Calu3 (cell line): Measurements from ENCODE around the gene RIF1. TPM values are rescaled to one million over a fixed set of nuclear protein-coding genes. Genes with fewer than 3 reads are reported as not detected.

Experiments
- Bru-seq: library from RNA; stranded (reverse); fragments of 400-500 nt; gene quantifications from one replicate; lab custom pipeline; 2021; lab: Mats Ljungman, UMichigan
- BruChase-seq, 2 experiments: library from RNA; stranded (reverse); fragments of 400-500 nt; gene quantifications; one replicate each; lab custom pipeline; 2021; lab: Mats Ljungman, UMichigan
- BruUV-seq: library from RNA; stranded (reverse); fragments of 400-500 nt; replicated peaks from 2 replicates; lab custom pipeline; 2021; lab: Mats Ljungman, UMichigan
- CTCF ChIA-PET: fragments of 300-600 bp; sonication (Branson Sonifier 250); formaldehyde crosslinking; loops from one replicate; lab custom pipeline; 2022; ENCODE audit warnings: antibody characterized with exemption; lab: Charles Lee
- DNase-seq: peaks from one replicate; pipeline ENCODE4 v3.0.0; 2022
- H3K27ac Mint-ChIP-seq: one replicate; pipeline ENCODE4 v1.8.0; 2022; ENCODE audit warnings: mixed read lengths; ENCODE audit not compliant: unreplicated experiment
- H3K27me3 Mint-ChIP-seq: one replicate; pipeline ENCODE4 v1.8.0; 2022; ENCODE audit warnings: mixed read lengths; ENCODE audit not compliant: unreplicated experiment
- H3K36me3 Mint-ChIP-seq: one replicate; pipeline ENCODE4 v1.8.0; 2022; ENCODE audit warnings: mild to moderate bottlenecking, moderate library complexity, mixed read lengths; ENCODE audit not compliant: insufficient read depth, unreplicated experiment
- H3K4me1 Mint-ChIP-seq: one replicate; pipeline ENCODE4 v1.8.0; 2022; ENCODE audit warnings: mild to moderate bottlenecking, low read depth, mixed read lengths; ENCODE audit not compliant: unreplicated experiment
- H3K4me3 Mint-ChIP-seq: one replicate; pipeline ENCODE4 v1.8.0; 2022; ENCODE audit warnings: mild to moderate bottlenecking, low read depth, moderate library complexity, mixed read lengths; ENCODE audit not compliant: unreplicated experiment
- H3K9me3 Mint-ChIP-seq: one replicate; pipeline ENCODE4 v1.8.0; 2022; ENCODE audit warnings: low read depth, mixed read lengths; ENCODE audit not compliant: unreplicated experiment
- CTCF ChIP-seq: fragments of 200-600 bp; IDR thresholded peaks from one replicate; pipeline ENCODE4 v1.8.0; 2022; ENCODE audit warnings: antibody characterized with exemption; ENCODE audit not compliant: unreplicated experiment
- intact Hi-C: fragments of 100-400 bp; cut with micrococcal nuclease; formaldehyde crosslinking; loops from one replicate; pipeline ENCODE4 v1.10.0; 2022; ENCODE audit not compliant: unreplicated experiment
- long read RNA-seq: library from polyadenylated mRNA; stranded (forward); transcript quantifications from one replicate; pipeline ENCODE4 v2.0.0, GENCODE V29; 2022
- total RNA-seq: library from RNA; stranded (reverse); gene quantifications from 2 replicates; pipeline ENCODE4 v1.2.3, GENCODE V29; 2022

RIF1 gene
- total RNA-seq (75.7 and 78.1 TPM in 2 replicates), Bru-seq, nascent RNA (percentile 96 among the genes with signal in this experiment), BruChase-seq, experiment 1, labeled RNA remaining after a 6-hour chase (percentile 96 among the genes with signal in this experiment), BruChase-seq, experiment 2, labeled RNA remaining after a 2-hour chase (percentile 97 among the genes with signal in this experiment)
- long read RNA-seq, full-length matches to known transcripts: 1 of 11 reads
- long read RNA-seq, partial matches to known transcripts: 4 of 11 reads
- long read RNA-seq, other reads (novel, unspliced or antisense): 6 of 11 reads

GRCh38 chr2:151409601-151410484, at the start of gene RIF1:
TSS of gene RIF1 (plus strand) at chr2:151409902. CDS start at chr2:151410424, 522 bp downstream.
- peak within 1 kb of the TSS; percentile 93 for H3K27ac Mint-ChIP-seq
- TSS peak; percentile 68 for BruUV-seq
- CTCF ChIA-PET: interaction anchor here (0.6 to 0.7 kb wide), 5 partner anchors 66 to 957 kb away, joined by 3 to 11 read pairs (median 7); no protein-coding TSS in a partner anchor
- no peaks in the 10 kb centered on the region for H3K27me3 Mint-ChIP-seq
- H3K9me3 Mint-ChIP-seq: no peaks in the 10 kb centered on the region
- peak; percentile 64 for TF ChIP-seq CTCF
- H3K36me3 Mint-ChIP-seq: peaks cover 50% of the 10 kb centered on the region
- intact Hi-C loops: loop anchor here (2.0 to 10.0 kb wide), 4 partner anchors 38 to 148 kb away; partner anchors contain the start of gene RBM43
- peak; percentile 95 for DNase-seq
- H3K4me3 Mint-ChIP-seq: peak within 1 kb of the TSS; percentile 98
- H3K4me1 Mint-ChIP-seq: peaks cover 16% of the 10 kb centered on the region

GRCh38 chr2:151361674-151362370, 47.9 kb upstream of the RIF1 start:
- no TSS peak for BruUV-seq
- H3K27ac Mint-ChIP-seq: no peak overlapping the region
- no peak for DNase-seq
- CTCF ChIA-PET: no interaction called here
- no peak for TF ChIP-seq CTCF
- intact Hi-C loops: no loop called here
- no peak overlapping the region for H3K4me3 Mint-ChIP-seq
- H3K36me3 Mint-ChIP-seq: no peaks in the 10 kb centered on the region
- H3K27me3 Mint-ChIP-seq: no peaks in the 10 kb centered on the region
- H3K9me3 Mint-ChIP-seq: no peaks in the 10 kb centered on the region
- peaks cover 23% of the 10 kb centered on the region for H3K4me1 Mint-ChIP-seq

GRCh38 chr2:151363709-151364108, 46.0 kb upstream of the RIF1 start:
- no peak for TF ChIP-seq CTCF
- CTCF ChIA-PET: interaction anchor here (0.6 kb wide), 1 partner anchor 73 kb away, joined by 3 read pairs; no protein-coding TSS in a partner anchor
- Mint-ChIP-seq H3K4me1 (peaks cover 13% of the 10 kb centered on the region), H3K27me3 (no peaks in the 10 kb centered on the region), H3K4me3 (no peak overlapping the region), H3K9me3 (no peaks in the 10 kb centered on the region), H3K27ac (no peak overlapping the region), H3K36me3 (no peaks in the 10 kb centered on the region)
- intact Hi-C loops: no loop called here
- DNase-seq: no peak
- no TSS peak for BruUV-seq

- no peak overlapping the region for H3K27ac Mint-ChIP-seq
- TF ChIP-seq CTCF: no peak
- intact Hi-C loops: no loop called here
- BruUV-seq: no TSS peak
- H3K27me3 Mint-ChIP-seq: no peaks in the 10 kb centered on the region
- H3K4me1 Mint-ChIP-seq: peaks cover 7% of the 10 kb centered on the region
- H3K9me3 Mint-ChIP-seq: no peaks in the 10 kb centered on the region
- no peak for DNase-seq
- no peak overlapping the region for H3K4me3 Mint-ChIP-seq
- H3K36me3 Mint-ChIP-seq: no peaks in the 10 kb centered on the region
- CTCF ChIA-PET: no interaction called here
Measured at GRCh38 chr2:151367571-151367970, 42.1 kb upstream of the RIF1 start.
